NOMO-1 treated with dmso at 0.1 percent for 144 hours (cell line): ENCODE measurements around the gene BFAR.
"Not testable (repeated sequence)": the region's sequence is repeated elsewhere in the genome, so short reads cannot be mapped to it uniquely, and the experiment has no call there.

Experiments used
- DNase-seq: peaks from one replicate; lab custom pipeline; 2025; ENCODE audit not compliant: unreplicated experiment; lab: John Stamatoyannopoulos, UW

The BFAR gene

DNA sequence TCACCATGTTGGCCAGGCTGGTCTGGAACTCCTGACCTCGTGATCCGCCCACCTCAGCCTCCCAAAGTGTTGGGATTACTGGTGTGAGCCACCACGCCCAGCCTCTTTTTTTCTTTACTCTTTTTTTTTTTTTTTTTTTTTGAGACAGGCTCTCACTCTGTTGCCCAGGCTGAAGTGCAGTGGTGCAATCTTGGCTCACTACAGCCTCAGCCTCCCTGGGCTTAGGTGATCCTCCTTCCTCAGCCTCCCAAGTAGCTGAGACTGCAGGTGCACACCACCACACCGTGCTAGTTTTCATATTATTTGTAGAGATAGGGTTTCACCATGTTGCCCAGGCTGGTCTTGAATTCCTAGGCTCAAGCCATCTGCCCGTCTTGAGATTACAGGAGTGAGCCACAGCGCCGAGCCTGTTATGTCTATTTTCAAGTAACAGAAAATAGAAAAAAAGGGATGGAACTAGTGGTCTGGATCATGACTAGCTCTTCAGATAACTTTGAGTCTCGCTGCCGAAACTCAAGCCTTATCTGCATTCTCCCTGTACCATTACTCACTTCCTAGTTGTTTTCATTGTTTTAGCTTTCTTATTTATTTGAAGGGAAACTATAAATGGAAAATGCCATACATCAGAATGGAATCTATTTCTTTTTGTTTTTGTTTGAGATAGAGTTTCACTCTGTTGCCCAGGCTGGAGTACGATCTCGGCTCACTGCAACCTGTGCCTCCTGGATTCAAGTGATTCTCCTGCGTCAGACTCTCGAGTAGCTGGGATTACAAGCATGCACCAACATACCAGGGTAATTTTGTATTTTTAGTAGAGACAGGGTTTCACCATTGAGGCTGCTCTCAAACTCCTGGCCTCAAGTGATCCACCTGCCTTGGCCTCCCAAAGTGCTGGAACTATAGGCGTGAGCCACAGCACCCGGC, 53.4 kb downstream of the BFAR start:
- DNase-seq = not testable (repeated sequence)

DNA sequence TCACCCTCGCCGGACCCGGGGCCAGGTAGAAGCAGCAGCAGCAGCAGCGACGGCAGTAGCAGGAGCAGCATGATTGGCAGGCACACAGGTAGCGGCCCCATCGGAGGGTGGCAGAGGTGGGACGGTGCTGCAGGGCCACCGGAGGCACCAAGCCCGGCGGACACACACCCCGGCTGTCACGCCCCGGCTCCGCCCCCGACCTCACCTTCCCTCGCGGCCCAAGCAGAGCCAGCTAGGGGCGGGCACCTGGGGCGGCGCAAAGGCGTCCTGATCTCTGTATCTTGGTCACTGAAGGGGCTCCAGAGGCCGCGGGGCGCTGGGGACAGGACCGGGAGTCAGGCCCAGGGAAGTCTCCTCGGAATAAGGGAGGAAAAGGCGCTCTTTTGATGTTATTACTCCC, 61.4 kb downstream of the BFAR start, which contains the start of gene PLA2G10:
TSS of gene PLA2G10 (minus strand) at position 180 of the 400 bp plus-strand sequence. CDS start at position 101, 79 bp downstream.
- not testable (repeated sequence) for DNase-seq

DNA sequence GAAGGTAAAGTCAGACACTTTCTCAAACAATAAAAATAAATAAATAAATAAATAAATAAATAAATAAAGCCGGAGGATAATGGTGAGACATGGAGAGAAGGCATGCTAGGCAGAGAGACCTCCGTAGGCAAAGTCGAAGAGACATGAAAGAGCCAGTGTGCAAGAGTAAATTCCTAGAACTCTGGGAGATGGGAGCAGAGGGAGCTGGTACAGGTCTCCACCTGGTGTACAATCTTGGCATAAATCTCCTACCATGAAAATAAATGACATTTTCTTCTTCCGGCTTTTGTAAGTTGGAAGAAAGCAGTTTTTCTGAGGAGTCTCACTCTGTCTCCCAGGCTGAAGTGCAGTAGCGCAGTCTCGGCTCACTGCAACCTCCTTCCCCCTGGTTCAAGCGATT, 69.1 kb downstream of the BFAR start:
- not testable (repeated sequence) for DNase-seq

DNA sequence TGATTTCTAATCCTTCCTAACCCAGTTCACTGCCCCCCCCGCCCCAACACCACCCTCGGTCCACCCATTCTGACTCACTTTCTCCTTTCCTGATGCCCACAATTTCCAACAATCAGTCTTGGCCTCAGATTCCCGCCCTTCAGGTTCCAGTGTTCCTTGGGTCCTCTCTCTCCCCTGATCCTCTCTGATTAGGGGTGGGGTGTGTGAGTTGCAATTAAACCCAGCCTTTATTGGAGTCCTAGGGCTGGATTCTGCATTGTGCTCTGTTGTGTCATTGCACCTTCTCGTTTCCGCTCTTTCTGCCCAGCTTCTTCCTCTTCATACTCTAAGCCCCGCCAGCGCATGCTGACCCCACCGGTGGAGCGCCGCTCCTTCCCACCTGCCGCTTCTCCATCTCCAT, 69.9 kb downstream of the BFAR start:
- not testable (repeated sequence) for DNase-seq

DNA sequence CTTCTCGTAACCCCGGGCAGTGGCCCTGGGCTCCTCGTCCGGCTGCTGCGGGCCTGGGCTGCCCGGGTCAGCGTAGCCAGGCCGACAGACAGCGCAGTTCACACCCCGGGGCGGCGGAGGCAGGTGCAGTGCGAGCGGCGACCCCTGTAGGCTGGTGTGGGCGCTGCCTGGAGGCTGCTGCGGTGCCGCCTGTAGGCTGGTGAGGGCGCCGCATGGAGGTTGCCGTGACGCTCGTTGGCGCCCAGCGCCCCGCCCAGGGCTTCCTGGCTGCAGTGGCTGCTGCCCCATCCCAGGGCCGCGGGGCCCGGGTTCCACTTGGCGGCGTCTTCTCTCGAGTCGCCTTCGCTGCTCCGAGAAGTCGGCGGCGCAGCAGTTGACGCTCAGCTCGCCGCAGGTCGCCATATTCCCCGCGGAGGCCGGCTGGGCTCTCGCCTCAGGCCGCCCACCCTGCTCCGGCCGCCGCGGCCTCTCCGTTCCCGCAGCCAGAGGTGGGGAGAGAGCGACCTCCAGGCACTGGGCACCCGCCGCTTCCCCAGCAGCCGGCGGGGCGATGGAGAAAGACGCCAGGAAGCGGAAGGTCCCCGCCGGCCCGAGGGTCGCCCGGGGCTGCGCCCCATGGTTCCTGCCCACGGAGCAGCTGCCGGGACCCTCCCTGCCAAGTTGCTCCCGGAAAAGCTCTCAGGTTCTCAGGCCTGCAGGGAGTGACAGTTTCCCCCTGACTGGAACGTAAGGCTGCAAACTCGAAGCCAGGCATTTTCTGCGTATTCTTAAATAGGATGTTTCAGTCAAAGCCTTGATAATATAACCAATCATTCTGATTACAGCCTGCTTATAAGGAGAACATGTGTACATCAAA, 70.6 kb downstream of the BFAR start, which contains the start of gene NPIPA3:
TSS of gene NPIPA3 (plus strand) at position 256 of the 856 bp plus-strand sequence. CDS start 5,533 bp downstream, outside the sequence.
- DNase-seq = not testable (repeated sequence)
